GM21786 (cell line): ENCODE data around the gene TMEM40.
"Not testable (repeated sequence)": the region's sequence is repeated elsewhere in the genome, so short reads cannot be mapped to it uniquely, and the experiment has no call there.

Experiments used
- ATAC-seq: cut with Tn5 transposase; IDR thresholded peaks from one replicate; pipeline ENCODE4 v1.9.1; 2021; ENCODE audit not compliant: unreplicated experiment

The TMEM40 gene

GRCh38 chr3:12759097-12759679 is at the start of gene TMEM40:
Gene TMEM40, minus strand, starts transcription at chr3:12759259. Its CDS starts 9,427 bp downstream, at chr3:12749832.
- no peak for ATAC-seq

GRCh38 chr3:12808587-12808986 is 49.5 kb upstream of the TMEM40 start:
- no peak for ATAC-seq

- ATAC-seq, result no peak
These were observed 48.7 kb upstream of the TMEM40 start for GRCh38 chr3:12807601-12808359.

GRCh38 chr3:12807066-12807465 is 48.0 kb upstream of the TMEM40 start:
- ATAC-seq, result no peak

- ATAC-seq, result no peak
These were observed 44.3 kb upstream of the TMEM40 start for GRCh38 chr3:12803371-12803770.

- no peak for ATAC-seq
These were observed 40.7 kb upstream of the TMEM40 start for GRCh38 chr3:12799525-12800440.

DNA sequence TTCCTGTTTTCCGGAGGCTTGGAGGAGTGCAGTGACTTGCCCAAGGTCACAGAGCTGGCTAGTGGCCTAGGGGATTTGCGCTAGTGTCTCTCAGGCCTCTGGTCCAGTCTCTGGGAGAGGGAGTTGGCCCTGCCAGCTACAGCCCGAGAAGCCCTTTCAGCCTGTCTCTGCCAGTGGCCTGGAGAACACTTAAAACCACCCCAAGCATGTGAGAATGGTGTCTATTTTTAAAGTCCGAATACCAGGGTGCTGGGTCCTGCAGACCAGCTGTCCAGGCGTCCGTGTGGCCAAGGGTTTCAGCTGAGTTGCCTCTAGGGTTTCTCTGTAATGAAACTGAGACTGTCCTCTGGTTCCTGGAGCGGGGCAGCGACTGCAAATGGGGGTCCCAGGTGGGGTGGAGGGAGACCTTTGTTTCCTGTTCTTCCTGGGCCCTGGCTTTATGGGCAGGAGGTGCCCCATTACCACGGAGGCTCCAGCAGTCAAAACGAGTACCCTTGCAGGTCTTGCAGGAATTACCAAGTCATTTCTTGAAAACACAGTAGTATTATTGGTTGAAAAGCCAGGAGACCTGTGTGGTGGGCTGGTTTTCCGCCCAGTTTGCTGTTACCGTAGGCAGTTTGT is 39.6 kb upstream of the TMEM40 start:
- no peak for ATAC-seq

- no peak for ATAC-seq
These were observed 39.0 kb upstream of the TMEM40 start for GRCh38 chr3:12797892-12798558.

- ATAC-seq, result no peak
These were observed 38.2 kb upstream of the TMEM40 start for GRCh38 chr3:12797124-12797891.

- ATAC-seq, result no peak
These were observed 37.4 kb upstream of the TMEM40 start, which contains the start of gene CAND2 for GRCh38 chr3:12796171-12797123. Gene CAND2, plus strand, starts transcription at chr3:12796680. Its CDS starts 41 bp downstream, at chr3:12796721.

DNA sequence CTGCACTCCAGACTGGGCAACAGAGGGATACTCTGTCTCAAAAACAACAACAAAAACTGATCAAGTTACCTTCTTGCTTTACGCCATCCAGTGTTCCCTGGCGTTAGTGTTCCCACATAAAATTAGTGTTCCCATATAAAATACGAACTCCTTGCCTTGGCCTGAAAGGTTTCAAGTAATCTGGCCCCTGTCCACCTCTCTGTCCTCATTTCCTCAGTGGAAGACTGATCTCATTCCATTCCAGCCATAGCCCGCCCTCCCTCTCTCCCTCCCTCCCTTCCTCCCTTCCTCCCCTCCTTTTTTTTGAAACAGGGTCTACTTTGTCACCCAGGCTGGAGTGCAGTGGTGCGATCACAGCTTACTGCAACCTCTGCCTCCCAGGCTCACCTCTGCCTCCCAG is 34.6 kb upstream of the TMEM40 start:
- no peak for ATAC-seq

DNA sequence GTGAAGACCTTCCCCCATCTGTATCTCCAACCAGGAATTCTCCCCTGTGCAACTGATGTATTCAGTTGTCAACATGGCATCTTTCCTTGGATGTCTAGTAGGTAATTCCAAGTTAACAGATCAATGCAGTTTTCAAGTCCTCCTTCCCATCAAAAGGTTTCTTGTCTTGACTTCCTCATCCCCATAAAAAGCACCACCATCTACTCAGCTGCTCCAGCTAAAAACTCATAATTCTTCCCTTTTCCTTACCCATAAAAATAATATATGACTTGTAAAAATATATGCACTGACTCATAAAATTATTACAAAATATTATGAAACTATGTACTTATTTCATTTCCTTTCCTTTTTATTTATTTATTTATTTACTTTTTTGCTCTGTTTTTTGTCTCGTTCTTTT is 32.4 kb upstream of the TMEM40 start:
- no peak for ATAC-seq

GRCh38 chr3:12787967-12788690 is 29.1 kb upstream of the TMEM40 start:
- not testable (repeated sequence) for ATAC-seq

DNA sequence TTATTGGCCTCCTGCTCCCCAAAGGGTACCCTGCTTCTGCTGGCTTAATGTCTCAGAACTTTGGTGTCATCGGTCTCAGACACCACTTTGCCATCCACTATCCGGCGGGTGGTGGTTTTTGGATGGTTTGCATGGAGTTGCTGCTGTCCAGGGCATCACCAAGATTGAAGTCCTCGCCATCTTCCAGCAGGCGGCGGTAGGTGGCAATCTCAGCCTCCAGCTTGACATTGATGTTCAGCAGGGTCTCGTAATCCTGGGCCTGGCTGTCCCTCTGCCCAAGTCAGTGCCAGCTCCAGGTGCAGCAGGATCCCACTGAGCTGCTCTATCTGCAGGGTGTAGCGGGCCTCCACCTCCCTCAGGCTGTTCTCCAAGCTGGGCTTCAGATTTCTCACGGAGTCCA is 28.3 kb upstream of the TMEM40 start:
- ATAC-seq, result not testable (repeated sequence)

- ATAC-seq, result no peak
These were observed 26.0 kb upstream of the TMEM40 start for GRCh38 chr3:12785096-12785495.

- ATAC-seq, result no peak
These were observed 23.2 kb upstream of the TMEM40 start for GRCh38 chr3:12782172-12782815.

DNA sequence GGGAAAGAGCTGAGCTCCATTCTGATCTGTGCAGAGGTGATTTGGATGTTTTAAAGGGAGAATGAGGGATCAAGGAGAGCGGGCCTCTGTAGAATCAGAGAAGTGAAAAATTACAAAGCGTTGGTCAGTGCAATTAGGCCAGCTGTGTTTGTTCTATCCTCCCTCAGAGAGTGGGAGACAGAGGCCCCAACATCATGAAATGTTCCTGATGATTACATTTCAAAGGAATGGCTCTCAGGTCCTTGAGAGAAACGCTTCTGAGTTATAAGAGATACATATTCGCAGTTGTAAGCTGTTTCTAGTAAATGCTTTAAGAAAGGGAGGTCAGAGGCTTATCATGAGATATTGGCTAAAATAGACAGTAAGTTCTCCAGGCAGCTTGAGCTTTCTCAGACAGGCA is 21.7 kb upstream of the TMEM40 start:
- no peak for ATAC-seq

GRCh38 chr3:12777171-12777570 is 18.1 kb upstream of the TMEM40 start:
- no peak for ATAC-seq
